NCI-H1417 (cell line): ENCODE measurements around the gene PLCE1.
"Not testable (repeated sequence)": the region's sequence is repeated elsewhere in the genome, so short reads cannot be mapped to it uniquely, and the experiment has no call there.

Experiments
- DNase-seq, 3 experiments: peaks; one replicate each; lab custom pipeline; 2025; lab: John Stamatoyannopoulos, UW

PLCE1 gene

GRCh38 chr10:93993782-93994437 is at the start of gene PLCE1:
TSS of gene PLCE1 (plus strand) at chr10:93993931. CDS start at chr10:94031047, 37,116 bp downstream.
- DNase-seq: peak; percentile 54 to 78 (median 74)

- no peak for DNase-seq
Measured at GRCh38 chr10:93945819-93946218, 47.9 kb upstream of the PLCE1 start.

DNA sequence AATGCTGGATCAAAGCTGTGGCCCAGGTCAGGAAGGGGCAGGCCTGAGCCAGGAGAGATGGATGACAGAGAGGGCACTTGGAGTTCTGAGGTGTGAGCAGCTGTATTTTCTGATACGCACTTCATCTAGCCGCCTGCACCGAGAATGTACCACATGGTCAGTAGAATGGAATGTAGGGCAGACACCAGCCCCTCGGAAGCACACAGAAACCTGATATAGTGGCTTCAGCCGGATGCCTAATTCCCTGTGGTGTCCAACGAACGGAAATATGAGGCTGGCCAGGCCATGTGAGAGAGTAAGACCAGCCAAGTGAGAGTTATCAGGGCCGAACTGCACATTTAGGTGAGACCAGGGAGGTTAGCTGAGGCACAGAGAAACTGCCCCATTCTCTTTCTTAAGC is 46.7 kb upstream of the PLCE1 start:
- no peak for DNase-seq

DNA sequence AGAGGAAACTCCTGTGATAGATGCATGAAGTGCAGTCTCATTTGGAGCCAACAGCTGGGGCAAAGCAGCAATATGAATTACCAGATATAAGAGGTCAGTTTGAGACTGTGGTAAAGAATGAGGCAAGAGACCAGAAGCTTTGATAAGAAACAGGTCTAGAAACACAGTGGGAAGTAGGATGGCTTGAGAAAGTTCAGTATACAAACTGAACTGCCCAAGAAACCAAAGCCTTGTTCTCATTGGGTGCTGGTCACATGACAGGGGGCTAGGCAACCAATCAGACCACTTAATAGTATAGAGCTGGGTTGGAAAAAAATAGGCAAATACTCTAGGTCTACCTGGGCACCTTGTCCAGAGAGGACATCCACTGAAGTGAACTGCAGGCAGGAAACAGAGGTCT is 46.2 kb upstream of the PLCE1 start:
- DNase-seq: no peak

- DNase-seq: no peak
Measured at GRCh38 chr10:93951905-93952304, 41.8 kb upstream of the PLCE1 start.

DNA sequence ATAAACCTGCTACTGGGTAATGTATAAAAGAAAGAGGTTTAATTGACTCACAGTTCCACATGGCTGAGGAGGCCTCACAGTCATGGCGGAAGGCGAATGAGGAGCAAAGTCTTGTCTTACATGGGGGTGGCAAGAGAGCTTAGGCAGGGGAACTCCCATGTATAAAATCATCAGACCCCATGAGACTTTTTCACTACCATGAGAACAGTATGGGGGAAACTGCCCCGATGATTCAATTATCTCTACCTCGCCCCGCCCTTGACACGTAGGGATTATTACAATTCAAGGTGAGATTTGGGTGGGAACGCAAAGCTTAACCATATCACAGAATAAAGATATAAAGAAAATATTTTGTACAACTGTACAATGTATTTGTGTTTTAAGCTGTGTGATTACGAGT is 39.4 kb upstream of the PLCE1 start:
- no peak for DNase-seq

DNA sequence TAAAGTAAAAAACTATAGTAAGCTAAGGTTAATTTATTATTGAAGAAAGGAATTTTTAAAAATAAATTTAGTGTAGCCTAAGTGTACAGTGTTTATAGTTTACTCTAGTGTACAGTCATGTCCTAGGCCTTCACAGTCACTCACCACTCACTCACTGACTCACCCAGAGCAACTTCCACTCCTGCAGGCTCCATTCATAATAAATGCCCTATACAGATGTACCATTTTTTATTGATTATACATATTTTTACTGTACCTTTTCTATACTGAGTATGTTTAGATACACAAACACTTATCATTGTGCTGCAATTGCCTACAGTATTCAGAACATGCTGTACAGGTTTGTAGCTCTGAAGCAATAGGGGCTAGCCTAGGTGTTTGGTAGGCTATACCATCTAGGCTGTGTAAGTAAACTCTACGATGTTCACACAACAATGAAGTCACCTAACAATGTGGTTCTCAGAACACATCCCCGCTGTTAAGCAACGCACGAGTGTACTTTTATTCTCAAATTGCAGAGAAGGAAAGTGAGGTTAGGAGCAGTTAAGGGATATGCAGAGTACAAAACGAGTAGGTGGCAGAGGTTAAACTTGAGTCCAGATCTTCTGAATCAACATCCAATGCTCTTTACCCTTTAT is 38.9 kb upstream of the PLCE1 start:
- no peak for DNase-seq

DNA sequence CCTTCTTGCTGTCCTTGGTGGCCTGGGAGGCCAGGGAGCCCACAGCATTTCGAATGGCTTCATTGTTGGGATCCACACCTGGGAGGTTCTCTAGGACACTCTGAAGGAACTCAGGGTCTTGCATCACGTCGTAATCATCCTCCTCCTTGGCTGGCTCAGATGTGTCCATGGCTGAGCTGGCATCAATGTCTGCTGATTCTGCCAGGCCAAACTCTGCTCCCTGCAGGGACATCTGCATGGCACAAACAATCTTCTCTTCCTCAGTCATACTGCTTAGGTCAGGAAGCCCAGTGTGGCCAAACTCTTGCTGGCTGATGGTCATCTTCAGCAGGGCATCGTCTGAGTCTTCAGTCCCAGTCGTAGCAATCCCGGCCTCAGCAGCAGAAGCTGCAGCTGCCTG is 34.9 kb upstream of the PLCE1 start:
- DNase-seq: no peak

DNA sequence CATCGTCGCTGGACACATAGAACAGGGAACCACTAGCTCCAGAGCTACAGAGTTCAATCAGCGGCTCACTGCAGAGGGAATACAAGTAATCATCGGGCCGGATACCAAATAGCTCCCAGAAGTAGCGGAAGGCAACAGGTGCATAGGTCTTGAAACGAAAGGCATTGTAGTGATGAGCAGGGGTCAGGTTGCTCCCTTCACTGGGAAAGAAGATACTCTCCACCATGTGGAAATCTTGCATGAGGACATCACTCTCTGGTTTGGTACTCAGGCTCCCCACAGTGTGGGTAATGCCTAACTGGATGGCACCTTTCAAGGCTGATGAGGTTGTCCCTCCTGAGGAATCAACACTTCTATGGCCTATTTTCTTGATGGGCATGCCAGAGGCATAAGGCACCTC is 32.7 kb upstream of the PLCE1 start:
- not testable (repeated sequence) for DNase-seq

DNA sequence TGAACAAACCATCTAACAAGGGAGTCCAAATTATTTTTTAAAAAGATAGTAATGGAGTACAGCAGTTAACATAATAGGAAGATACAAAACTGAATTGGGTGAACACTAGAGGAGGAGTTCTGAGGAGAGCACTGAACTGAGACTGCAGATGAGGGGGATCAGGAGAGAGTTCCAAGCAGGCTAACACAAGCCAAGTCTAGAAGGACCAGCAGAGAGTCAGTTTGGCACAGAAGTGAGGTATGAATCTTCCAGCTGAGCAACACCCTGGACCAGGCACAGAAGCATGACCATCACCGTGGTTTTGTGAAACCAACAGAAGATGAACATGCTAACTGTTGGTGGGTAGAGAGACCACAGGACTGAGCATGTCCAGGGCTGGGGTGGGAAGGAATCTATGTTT is 30.8 kb upstream of the PLCE1 start:
- DNase-seq: no peak

GRCh38 chr10:93963434-93963833 is 30.3 kb upstream of the PLCE1 start:
- DNase-seq: no peak

- no peak for DNase-seq
Measured at GRCh38 chr10:93965911-93966310, 27.8 kb upstream of the PLCE1 start.

GRCh38 chr10:93967756-93968155 is 26.0 kb upstream of the PLCE1 start:
- no peak for DNase-seq

GRCh38 chr10:93968540-93968945 is 25.2 kb upstream of the PLCE1 start:
- DNase-seq: no peak

DNA sequence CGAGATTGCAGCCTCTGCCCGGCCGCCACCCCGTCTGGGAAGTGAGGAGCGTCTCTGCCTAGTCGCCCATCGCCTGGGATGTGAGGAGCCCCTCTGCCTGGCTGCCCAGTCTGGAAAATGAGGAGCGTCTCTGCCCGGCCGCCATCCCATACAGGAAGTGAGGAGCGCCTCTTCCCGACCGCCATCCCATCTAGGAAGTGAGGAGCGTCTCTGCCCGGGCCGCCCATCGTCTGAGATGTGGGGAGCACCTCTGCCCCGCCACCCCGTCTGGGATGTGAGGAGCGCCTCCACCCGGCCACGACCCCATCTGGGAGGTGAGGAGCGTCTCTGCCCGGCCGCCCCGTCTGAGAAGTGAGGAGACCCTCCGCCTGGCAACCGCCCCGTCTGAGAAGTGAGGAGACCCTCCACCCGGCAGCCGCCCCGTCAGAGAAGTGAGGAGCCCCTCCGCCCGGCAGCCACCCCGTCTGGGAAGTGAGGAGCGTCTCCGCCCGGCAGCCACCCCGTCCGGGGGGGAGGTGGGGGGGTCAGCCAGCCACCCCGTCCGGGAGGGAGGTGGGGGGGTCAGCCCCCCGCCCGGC is 23.2 kb upstream of the PLCE1 start:
- DNase-seq: not testable (repeated sequence)

DNA sequence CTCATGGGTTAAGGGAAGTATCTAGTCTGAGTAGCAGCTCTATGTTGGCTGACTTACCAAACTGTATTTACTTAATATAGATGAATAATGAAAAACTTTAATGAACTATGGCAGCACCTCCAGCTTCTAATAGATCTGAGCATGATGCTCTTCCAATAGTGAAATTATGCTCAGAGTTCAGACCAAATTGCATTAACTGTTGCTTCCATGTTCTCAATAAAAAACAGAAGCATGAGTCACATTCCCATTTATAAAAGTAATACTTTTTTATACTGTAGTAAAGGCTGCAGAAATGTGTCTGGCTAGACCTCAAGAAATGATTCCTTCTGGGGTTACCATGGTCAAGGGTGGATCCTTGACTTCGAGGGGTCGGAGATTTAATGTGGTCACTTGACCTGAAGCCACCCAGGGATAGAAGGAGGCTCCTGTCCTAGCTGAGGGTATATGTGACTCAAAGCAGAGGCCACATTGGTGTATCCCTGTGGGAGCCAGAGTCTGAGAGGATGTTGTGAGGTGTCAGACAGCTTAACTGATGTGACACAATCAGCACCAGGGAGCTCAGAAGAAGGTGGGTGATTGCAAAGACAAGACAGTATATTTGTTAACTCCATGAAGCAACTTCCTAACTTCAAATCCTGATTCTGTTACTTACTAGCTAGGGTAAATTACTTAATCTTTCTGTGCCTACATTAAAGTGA is 19.8 kb upstream of the PLCE1 start:
- DNase-seq: no peak

DNA sequence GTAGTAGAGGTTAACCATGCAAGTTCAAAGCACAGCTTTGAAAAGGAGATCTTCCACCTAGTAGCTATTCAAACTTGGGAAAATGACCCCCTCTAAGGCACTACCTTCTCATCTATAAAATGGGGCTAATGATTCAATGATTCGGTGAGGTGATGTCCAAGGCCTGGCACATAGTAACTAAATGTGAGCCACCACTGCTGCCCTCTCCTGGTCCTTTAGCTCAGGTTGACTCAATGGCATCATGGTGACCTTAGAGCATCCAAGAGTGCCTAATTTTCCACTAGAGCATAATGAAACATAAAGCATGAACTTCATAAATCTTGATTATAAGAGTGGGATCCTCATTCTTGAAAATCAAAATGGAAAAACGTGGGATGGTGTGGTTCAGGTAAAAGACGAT is 16.3 kb upstream of the PLCE1 start:
- no peak for DNase-seq

GRCh38 chr10:93980486-93980885 is 13.2 kb upstream of the PLCE1 start:
- DNase-seq: no peak

- peak in 1 of 3 experiments; percentile 1 for DNase-seq
Measured at GRCh38 chr10:93991114-93991513, 2.6 kb upstream of the PLCE1 start.

GRCh38 chr10:93991596-93992284 is 2.0 kb upstream of the PLCE1 start:
- DNase-seq: no peak

DNA sequence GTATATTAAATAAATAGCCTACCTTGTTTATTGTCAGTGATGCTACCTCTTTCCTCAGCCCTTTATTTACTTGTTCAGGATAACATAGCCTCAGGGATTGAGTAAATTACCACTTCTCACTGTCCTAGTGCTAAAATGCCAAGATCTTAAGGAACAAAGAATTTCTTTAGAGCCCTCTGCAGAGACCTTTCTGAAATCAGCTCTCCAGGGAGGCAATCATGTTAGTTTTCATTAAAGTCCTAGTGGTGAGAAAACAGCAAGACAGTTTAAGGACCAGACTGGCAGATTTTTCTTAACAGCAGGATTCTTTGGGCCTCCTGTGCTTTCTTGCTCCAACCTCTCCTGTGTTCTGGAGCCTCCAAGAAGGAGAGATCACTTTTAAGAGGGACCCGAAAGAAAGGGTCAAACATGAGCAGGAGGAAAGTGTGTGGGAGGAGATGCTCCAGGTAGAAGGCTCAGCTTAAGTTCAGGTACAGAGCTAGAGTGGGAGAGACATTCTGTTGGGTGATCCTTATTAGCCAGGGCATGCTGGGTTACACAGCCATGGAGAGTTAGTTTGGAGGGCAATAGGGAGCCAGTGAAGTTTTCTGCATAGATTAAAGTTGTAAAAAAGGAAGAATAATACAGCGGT is 1.2 kb upstream of the PLCE1 start:
- DNase-seq: peak in 1 of 3 experiments; percentile 14

GRCh38 chr10:93993414-93993781 is 333 bp upstream of the PLCE1 start:
- DNase-seq: peak in 2 of 3 experiments; percentile 35 to 50
